NCI-H1092 (cell line): Measurements from ENCODE around the gene CCDC167.
"Not testable (repeated sequence)": the region's sequence is repeated elsewhere in the genome, so short reads cannot be mapped to it uniquely, and the experiment has no call there.

ENCODE experiments used
- DNase-seq: peaks from one replicate; lab custom pipeline; 2025; lab: John Stamatoyannopoulos, UW

CCDC167 gene

GRCh38 chr6:37463110-37463509, 36.6 kb downstream of the CCDC167 start:
- no peak for DNase-seq

GRCh38 chr6:37460805-37461204, 38.9 kb downstream of the CCDC167 start:
- DNase-seq: no peak

GRCh38 chr6:37459981-37460800, 39.5 kb downstream of the CCDC167 start:
- DNase-seq: peak; percentile 52

- DNase-seq: no peak
Measured at GRCh38 chr6:37456816-37457560, 42.7 kb downstream of the CCDC167 start.

GRCh38 chr6:37456126-37456525, 43.6 kb downstream of the CCDC167 start:
- DNase-seq: no peak

- no peak for DNase-seq
Measured at GRCh38 chr6:37454420-37455140, 45.1 kb downstream of the CCDC167 start.

GRCh38 chr6:37452522-37452921, 47.2 kb downstream of the CCDC167 start:
- DNase-seq: no peak

- DNase-seq: no peak
Measured at GRCh38 chr6:37451441-37452193, 48.1 kb downstream of the CCDC167 start.

- DNase-seq: no peak
Measured at GRCh38 chr6:37449984-37450383, 49.7 kb downstream of the CCDC167 start.

- DNase-seq: not testable (repeated sequence)
Measured at GRCh38 chr6:37443216-37443542, 56.5 kb downstream of the CCDC167 start.

- DNase-seq: no peak
Measured at GRCh38 chr6:37442416-37443215, 57.1 kb downstream of the CCDC167 start.

GRCh38 chr6:37441651-37442050, 58.0 kb downstream of the CCDC167 start:
- no peak for DNase-seq

- no peak for DNase-seq
Measured at GRCh38 chr6:37438930-37439329, 60.8 kb downstream of the CCDC167 start.

GRCh38 chr6:37435816-37436215, 63.9 kb downstream of the CCDC167 start:
- no peak for DNase-seq

- DNase-seq: no peak
Measured at GRCh38 chr6:37435373-37435772, 64.3 kb downstream of the CCDC167 start.

- DNase-seq: no peak
Measured at GRCh38 chr6:37433657-37434271, 65.9 kb downstream of the CCDC167 start.
